GM12873 (cell line): Measurements from ENCODE around the gene OR51S1.

Source experiments
- CTCF ChIP-seq: IDR thresholded peaks from 2 replicates; pipeline ENCODE4 v1.5.1; 2012; ENCODE audit warnings: low read depth, mild to moderate bottlenecking, moderate library complexity, low read length, control low read depth; ENCODE audit not compliant: insufficient read depth; ENCODE audit errors: missing control alignments

OR51S1 gene

DNA sequence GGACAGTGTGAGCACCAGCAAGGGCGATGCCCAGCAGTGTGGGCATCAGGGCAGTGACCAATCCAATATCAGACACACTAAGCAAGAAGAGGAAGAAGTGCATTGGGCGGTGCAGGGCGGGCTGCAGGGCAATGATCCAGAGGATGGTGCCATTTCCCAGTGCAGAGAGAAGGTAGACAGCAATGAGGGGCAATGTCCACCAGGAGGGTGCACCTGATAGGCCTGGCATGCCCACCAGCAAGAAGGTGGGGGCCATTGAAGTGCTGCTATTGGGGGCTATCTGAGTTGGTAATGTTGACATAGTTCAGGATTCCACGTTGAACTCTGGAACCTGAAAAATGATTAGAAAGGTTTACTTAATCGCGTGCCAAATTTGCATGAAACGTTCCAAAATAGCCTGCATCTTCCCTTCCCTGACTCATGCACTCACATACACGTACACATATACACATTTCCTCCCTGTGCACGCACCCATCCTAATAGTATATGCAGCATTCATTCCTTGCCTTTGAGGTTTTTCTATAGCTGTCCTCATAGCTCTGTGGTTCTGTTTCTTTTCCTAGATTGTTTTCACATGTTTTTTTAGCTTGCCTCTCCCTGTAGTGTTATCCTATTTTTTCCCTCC lies at the start of gene OR51S1:
Gene OR51S1, minus strand, starts transcription at position 301 of the 625 bp plus-strand sequence. Its CDS starts 0 bp downstream, at position 301.
- TF ChIP-seq CTCF = no peak

GRCh38 chr11:4891996-4892640 lies 43.1 kb upstream of the OR51S1 start:
- peak; percentile 12 for TF ChIP-seq CTCF

DNA sequence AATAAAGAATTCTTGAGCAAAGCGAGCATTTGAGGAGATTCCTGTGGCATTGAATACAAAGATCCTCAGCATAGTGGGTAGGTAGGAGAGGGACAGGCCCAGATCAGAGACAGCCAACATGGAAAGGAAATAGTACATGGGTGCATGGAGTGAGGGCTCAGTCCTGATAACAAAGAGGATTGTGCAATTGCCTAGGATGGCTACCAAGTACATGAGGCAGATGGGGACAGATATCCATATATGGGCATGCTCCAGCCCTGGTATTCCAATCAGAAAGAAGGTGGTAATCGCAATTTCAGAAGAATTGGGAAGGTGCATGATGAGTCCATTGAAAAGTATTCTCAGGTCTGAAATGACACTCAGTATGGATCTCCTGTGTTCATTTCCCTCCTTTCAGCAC lies 41.3 kb upstream of the OR51S1 start:
- no peak for TF ChIP-seq CTCF

DNA sequence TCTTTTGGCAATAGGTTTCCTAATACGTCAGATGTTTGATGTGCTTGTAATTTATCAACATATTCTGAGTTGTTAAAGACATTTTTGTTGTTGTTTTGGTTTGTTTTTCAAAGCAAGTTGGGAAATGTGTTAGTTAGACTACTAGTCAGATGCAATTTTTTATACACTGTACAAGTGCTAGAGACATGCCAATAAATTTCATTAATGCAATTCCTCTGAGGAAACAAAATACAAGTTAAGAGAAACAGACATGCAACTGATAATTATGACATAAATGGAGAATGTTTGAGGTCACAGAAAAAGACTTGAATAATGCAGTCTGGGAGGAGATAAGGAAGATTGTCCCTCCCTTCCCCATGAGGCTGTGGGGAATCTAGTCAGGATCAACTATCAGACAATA lies 38.6 kb upstream of the OR51S1 start:
- no peak for TF ChIP-seq CTCF

DNA sequence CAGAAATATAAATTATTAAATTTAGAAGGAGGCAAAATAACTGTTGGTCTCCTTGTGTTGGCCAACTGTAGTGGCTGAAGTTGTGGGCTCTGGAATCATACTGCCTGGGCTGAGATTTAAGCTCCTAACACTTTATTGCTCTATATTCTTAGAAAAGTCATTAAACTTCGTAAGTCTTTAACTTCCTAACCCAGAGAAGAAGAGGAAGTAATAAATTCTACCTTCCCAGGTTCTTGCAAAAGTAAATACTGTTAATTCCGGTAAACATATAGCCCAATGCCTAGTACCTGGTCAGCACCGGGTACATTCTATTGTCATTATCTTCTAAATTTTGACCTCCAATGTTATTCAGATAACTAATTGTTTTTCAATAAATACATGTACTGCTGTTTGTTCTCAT lies 37.2 kb upstream of the OR51S1 start:
- no peak for TF ChIP-seq CTCF

DNA sequence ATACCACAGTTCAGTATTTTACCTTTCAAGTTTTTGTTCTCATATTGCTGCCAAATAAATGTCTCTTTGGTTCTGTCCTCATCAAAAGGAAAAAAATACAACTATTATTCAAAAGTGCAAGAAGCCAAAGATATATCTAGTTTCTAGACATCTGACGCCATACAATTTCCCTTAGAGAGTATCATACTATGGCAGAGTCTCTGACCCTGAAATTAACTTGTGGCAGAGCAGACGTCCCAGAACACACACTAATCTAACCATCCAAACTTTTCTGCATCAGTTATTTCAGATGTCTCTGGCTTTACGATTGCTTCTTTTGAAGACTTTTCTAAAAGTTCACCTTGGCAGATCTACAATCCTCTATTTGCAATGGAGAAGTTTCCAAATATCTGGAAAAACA lies 35.4 kb upstream of the OR51S1 start:
- TF ChIP-seq CTCF = no peak

DNA sequence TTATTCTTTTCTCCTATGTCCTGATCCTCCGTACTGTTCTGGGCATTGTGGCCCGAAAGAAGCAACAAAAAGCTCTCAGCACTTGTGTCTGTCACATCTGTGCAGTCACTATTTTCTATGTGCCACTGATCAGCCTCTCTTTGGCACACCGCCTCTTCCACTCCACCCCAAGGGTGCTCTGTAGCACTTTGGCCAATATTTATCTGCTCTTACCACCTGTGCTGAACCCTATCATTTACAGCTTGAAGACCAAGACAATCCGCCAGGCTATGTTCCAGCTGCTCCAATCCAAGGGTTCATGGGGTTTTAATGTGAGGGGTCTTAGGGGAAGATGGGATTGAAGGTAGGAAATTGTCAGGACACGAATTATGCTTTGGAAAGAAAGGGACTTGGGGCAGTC lies 33.5 kb upstream of the OR51S1 start:
- TF ChIP-seq CTCF = no peak
